ENCODE results near the gene VWA3B. TPM values are rescaled to one million over a fixed set of nuclear protein-coding genes. Genes with fewer than 3 reads are reported as not detected.

VWA3B gene
- total RNA-seq, 3 donors from 2014 or later = not detected

DNA sequence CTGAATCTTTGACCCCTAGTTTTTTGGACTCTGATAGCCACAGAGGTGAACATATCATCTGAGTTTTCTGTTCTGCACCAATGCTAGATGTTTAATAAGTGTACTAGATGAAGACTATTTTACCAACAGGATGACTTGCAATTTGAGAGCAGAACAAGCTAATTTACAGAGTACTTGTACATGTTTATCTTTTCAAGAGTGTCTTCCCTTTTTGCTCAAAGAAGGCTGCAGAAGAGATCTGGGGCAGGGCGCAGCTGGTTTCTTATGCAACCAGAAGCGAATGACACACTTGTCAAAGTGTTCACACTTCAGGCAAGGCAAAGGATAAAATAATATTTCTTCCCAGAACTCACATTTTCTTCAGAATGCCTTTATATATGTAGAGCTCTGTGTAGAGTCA, 86.0 kb downstream of the VWA3B start:
- H3K9me3 ChIP-seq = no peaks in the 10 kb centered on the region
- DNase-seq (ENCODE audit: low spot score in 2 of 2) = no peak
- no peaks in the 10 kb centered on the region for H3K27me3 ChIP-seq
- no peak overlapping the region for H3K4me3 ChIP-seq
- TF ChIP-seq, protein P1, sequence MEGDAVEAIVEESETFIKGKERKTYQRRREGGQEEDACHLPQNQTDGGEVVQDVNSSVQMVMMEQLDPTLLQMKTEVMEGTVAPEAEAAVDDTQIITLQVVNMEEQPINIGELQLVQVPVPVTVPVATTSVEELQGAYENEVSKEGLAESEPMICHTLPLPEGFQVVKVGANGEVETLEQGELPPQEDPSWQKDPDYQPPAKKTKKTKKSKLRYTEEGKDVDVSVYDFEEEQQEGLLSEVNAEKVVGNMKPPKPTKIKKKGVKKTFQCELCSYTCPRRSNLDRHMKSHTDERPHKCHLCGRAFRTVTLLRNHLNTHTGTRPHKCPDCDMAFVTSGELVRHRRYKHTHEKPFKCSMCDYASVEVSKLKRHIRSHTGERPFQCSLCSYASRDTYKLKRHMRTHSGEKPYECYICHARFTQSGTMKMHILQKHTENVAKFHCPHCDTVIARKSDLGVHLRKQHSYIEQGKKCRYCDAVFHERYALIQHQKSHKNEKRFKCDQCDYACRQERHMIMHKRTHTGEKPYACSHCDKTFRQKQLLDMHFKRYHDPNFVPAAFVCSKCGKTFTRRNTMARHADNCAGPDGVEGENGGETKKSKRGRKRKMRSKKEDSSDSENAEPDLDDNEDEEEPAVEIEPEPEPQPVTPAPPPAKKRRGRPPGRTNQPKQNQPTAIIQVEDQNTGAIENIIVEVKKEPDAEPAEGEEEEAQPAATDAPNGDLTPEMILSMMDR (IDR thresholded peaks at IDR 0.05) = no peak
- TF ChIP-seq POLR2A (IDR thresholded peaks at IDR 0.05) = no peak
- TF ChIP-seq POLR2AphosphoS5 (IDR thresholded peaks at IDR 0.05) = no peak
- no peak overlapping the region for H3K27ac ChIP-seq
- no peaks in the 10 kb centered on the region for H3K36me3 ChIP-seq
- H3K4me1 ChIP-seq = no peaks in the 10 kb centered on the region
- intact Hi-C loops (cut with DNase I; ENCODE audit: low total_unique reads) = no loop called here

DNA sequence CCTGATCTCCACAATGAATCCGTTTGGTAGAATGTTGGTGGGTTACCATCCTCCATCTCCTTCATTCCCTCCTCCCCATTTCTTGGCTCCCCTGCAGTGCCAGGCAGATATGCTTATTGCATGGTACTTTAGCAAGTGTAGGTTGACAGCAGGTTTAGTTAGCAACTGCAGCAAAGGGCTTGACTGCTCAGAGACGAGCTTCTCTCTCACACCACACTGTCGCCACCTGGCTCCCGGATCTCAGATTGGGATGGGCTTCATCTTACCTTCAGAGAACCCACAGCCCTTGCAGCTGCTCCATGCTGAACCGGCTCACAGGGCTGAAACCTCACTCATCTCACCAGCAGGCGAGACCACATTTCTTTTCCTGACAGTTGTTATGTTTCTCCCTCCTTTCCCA, 88.8 kb downstream of the VWA3B start:
- no peak for DNase-seq (ENCODE audit: low spot score in 2 of 2)
- H3K27me3 ChIP-seq = no peaks in the 10 kb centered on the region
- no peak overlapping the region for H3K4me3 ChIP-seq
- H3K9me3 ChIP-seq = no peaks in the 10 kb centered on the region
- no peaks in the 10 kb centered on the region for H3K36me3 ChIP-seq
- intact Hi-C loops (cut with DNase I; ENCODE audit: low total_unique reads) = no loop called here
- H3K27ac ChIP-seq = no peak overlapping the region
- TF ChIP-seq, protein P1 (IDR thresholded peaks at IDR 0.05) = no peak
- TF ChIP-seq POLR2A (IDR thresholded peaks at IDR 0.05) = no peak
- TF ChIP-seq POLR2AphosphoS5 (IDR thresholded peaks at IDR 0.05) = no peak
- no peaks in the 10 kb centered on the region for H3K4me1 ChIP-seq

DNA sequence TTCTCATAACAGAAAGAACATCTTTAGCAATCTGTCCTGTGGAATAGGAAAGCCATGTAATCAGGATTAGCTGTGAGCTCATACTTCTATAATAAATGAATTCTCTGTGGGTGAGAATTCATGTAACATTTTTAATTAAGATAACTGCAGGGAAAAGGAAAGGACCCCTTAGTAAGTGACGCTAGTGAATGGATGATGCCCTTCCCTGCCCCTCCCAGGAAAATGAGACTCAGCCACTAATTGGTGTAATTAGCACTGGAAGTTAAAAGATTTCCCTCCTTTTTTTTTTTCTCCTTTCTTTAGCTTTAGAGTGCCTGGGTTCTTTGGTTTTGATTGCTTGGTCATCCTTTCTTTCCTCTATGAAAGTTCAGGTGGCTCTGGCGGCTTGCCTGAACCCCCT, 90.3 kb downstream of the VWA3B start:
- no peak overlapping the region for H3K4me3 ChIP-seq
- no peaks in the 10 kb centered on the region for H3K36me3 ChIP-seq
- H3K4me1 ChIP-seq = no peaks in the 10 kb centered on the region
- no peak for DNase-seq (ENCODE audit: low spot score in 2 of 2)
- no peaks in the 10 kb centered on the region for H3K27me3 ChIP-seq
- TF ChIP-seq, protein P1 (IDR thresholded peaks at IDR 0.05) = no peak
- TF ChIP-seq POLR2AphosphoS5 (IDR thresholded peaks at IDR 0.05) (no peak), POLR2A (IDR thresholded peaks at IDR 0.05) (no peak)
- H3K9me3 ChIP-seq = no peaks in the 10 kb centered on the region
- intact Hi-C loops (cut with DNase I; ENCODE audit: low total_unique reads) = no loop called here
- H3K27ac ChIP-seq = no peak overlapping the region

DNA sequence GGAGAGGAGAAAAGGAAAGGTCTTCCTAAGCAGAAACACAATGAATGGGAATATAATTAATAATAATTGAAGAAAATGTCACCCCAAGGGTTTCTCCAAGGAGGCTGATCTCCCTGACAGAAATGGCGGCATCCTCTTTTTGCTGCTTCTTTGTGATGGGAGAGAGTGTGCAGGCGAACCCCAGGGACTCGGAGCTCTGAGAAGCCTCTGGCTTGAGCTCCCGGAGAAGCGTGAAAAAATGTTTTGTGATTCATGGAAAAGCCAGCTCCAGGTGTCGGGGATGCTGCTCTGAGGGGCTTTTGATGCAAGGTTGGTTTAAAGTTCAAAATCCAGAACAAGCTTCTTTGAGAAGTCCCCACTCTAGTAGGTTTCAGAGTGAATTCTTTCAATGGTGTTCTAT, 91.0 kb downstream of the VWA3B start:
- TF ChIP-seq POLR2A (IDR thresholded peaks at IDR 0.05) (no peak), POLR2AphosphoS5 (IDR thresholded peaks at IDR 0.05) (no peak)
- TF ChIP-seq, protein P1 (IDR thresholded peaks at IDR 0.05) = no peak
- Histone ChIP-seq H3K36me3 (no peaks in the 10 kb centered on the region), H3K4me3 (no peak overlapping the region), H3K4me1 (no peaks in the 10 kb centered on the region), H3K27ac (no peak overlapping the region), H3K9me3 (no peaks in the 10 kb centered on the region), H3K27me3 (no peaks in the 10 kb centered on the region)
- DNase-seq (ENCODE audit: low spot score in 2 of 2) = no peak
- intact Hi-C loops (cut with DNase I; ENCODE audit: low total_unique reads) = no loop called here

DNA sequence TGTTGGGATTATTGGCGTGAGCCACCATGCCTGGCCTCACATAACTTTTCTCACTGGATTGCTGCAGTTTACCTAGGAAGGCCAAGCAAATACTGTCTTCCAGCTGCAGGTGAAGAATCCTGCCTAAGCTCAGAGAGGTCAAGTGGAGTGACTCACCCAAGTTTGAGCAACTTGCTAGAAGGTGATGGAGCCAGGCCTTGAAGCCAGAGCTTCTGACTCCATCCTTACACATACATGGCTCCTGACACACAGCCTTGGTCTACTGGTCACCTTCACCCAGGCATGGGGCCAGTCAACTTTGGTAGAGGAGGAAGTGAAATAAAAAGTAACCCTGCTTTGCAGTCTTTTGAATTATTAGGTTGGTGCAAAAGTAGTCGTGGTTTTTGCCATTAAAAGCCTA, 93.5 kb downstream of the VWA3B start:
- DNase-seq (ENCODE audit: low spot score in 2 of 2) = no peak
- Histone ChIP-seq H3K36me3 (no peaks in the 10 kb centered on the region), H3K4me1 (no peaks in the 10 kb centered on the region), H3K27ac (no peak overlapping the region), H3K9me3 (no peaks in the 10 kb centered on the region), H3K27me3 (no peaks in the 10 kb centered on the region), H3K4me3 (no peak overlapping the region)
- TF ChIP-seq, protein P1 (IDR thresholded peaks at IDR 0.05) = no peak
- no peak for TF ChIP-seq POLR2AphosphoS5 (IDR thresholded peaks at IDR 0.05)
- TF ChIP-seq POLR2A (IDR thresholded peaks at IDR 0.05) = no peak
- intact Hi-C loops (cut with DNase I; ENCODE audit: low total_unique reads) = no loop called here
